DOHH2 (cell line): Measurements from ENCODE around the gene PRKAR2B.

Experiments used
- EZH2phosphoT487 ChIP-seq: fragments of 200-600 bp; sonication (generic); IDR thresholded peaks from 2 replicates; pipeline ENCODE4 v1.6.1; 2017; ENCODE audit warnings: borderline replicate concordance, mild to moderate bottlenecking, antibody characterized with exemption, low read length, moderate library complexity, mixed read lengths
- TF ChIP-seq, protein P1 (sequence below): fragments of 200-600 bp; sonication (generic); IDR thresholded peaks from one replicate; pipeline ENCODE4 v1.5.1; 2014; ENCODE audit warnings: antibody characterized with exemption, mild to moderate bottlenecking, low read depth, low read length; ENCODE audit not compliant: poor library complexity, severe bottlenecking

DNA sequence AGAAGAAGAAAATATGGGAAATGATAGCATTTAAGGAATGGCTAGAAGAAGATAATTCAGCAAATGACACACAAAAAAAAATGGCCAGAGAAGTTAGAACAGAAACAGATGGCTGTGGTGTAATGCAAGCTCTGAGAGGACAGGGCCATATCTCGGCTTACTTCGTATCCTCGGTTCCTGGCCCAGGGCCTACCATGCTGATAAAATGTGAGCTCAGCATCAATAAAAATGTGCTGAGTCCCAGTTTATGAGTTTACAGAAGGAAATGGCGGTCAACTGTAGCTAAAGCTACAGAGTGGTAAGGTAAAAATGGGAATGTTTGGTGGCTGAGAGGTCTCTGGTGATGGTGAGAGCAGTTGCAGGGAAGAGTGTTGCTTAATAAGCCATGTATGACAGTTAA, 165.1 kb downstream of the PRKAR2B start:
- TF ChIP-seq, protein P1, sequence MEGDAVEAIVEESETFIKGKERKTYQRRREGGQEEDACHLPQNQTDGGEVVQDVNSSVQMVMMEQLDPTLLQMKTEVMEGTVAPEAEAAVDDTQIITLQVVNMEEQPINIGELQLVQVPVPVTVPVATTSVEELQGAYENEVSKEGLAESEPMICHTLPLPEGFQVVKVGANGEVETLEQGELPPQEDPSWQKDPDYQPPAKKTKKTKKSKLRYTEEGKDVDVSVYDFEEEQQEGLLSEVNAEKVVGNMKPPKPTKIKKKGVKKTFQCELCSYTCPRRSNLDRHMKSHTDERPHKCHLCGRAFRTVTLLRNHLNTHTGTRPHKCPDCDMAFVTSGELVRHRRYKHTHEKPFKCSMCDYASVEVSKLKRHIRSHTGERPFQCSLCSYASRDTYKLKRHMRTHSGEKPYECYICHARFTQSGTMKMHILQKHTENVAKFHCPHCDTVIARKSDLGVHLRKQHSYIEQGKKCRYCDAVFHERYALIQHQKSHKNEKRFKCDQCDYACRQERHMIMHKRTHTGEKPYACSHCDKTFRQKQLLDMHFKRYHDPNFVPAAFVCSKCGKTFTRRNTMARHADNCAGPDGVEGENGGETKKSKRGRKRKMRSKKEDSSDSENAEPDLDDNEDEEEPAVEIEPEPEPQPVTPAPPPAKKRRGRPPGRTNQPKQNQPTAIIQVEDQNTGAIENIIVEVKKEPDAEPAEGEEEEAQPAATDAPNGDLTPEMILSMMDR: no peak
- no peak for TF ChIP-seq EZH2phosphoT487
